Ishikawa (cell line): ENCODE measurements around the gene CHST11.

Source experiments
- CEBPB ChIP-seq: IDR thresholded peaks from 2 replicates; pipeline ENCODE4 v1.6.1; 2012
- CREB1 ChIP-seq: IDR thresholded peaks from 2 replicates; pipeline ENCODE4 v1.6.1; 2012; ENCODE audit warnings: low read depth
- EGR1 ChIP-seq: IDR thresholded peaks from 2 replicates; pipeline ENCODE4 v1.6.1; 2012
- EP300 ChIP-seq: IDR thresholded peaks from 2 replicates; pipeline ENCODE4 v1.6.1; 2012; ENCODE audit warnings: borderline replicate concordance
- FOXM1 ChIP-seq: IDR thresholded peaks from 2 replicates; pipeline ENCODE4 v1.6.1; 2012; ENCODE audit warnings: low read depth, borderline replicate concordance
- NFIC ChIP-seq: IDR thresholded peaks from 2 replicates; pipeline ENCODE4 v1.6.1; 2012
- RAD21 ChIP-seq: IDR thresholded peaks from 2 replicates; pipeline ENCODE4 v1.6.1; 2012; ENCODE audit warnings: low read depth
- TAF1 ChIP-seq: IDR thresholded peaks from 2 replicates; pipeline ENCODE4 v1.6.1; 2012; ENCODE audit warnings: low read depth, mild to moderate bottlenecking
- TCF12 ChIP-seq: IDR thresholded peaks from 2 replicates; pipeline ENCODE4 v1.6.1; 2012; ENCODE audit warnings: low read depth
- TEAD4 ChIP-seq: IDR thresholded peaks from 2 replicates; pipeline ENCODE4 v1.6.1; 2012
- USF1 ChIP-seq: IDR thresholded peaks from 2 replicates; pipeline ENCODE4 v1.6.1; 2012
- YY1 ChIP-seq: IDR thresholded peaks from 2 replicates; pipeline ENCODE4 v1.6.1; 2012; ENCODE audit warnings: low read depth
- ZBTB7A ChIP-seq: IDR thresholded peaks from 2 replicates; pipeline ENCODE4 v1.6.1; 2012; ENCODE audit warnings: low read depth
- TF ChIP-seq, protein P1 (sequence below): IDR thresholded peaks from 2 replicates; pipeline ENCODE4 v1.6.1; 2012; ENCODE audit warnings: low read depth, mild to moderate bottlenecking
- TF ChIP-seq, protein P2 (sequence below): IDR thresholded peaks from 2 replicates; pipeline ENCODE4 v1.6.1; 2012

The CHST11 gene

DNA sequence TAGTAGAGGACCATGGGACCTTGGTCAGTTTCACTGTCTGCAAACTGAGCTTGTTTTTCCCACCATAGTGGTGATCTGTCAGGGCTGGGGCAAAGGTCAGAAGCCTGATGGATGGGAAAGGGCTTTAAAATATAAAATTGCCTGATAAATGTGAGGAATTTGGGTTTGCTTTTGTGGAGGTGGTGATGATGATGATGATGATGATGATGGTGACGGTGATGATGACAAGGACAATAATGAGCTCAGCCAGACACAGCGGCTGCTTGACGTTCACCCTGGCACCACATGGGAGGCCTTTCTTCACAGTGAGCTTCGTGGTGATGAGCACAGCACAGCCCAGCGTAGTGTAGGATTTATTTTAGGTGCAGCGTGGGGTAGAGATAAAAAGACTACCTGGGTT is 257.6 kb downstream of the CHST11 start:
- TF ChIP-seq NFIC: no peak
- TF ChIP-seq USF1: no peak
- TF ChIP-seq, protein P1, sequence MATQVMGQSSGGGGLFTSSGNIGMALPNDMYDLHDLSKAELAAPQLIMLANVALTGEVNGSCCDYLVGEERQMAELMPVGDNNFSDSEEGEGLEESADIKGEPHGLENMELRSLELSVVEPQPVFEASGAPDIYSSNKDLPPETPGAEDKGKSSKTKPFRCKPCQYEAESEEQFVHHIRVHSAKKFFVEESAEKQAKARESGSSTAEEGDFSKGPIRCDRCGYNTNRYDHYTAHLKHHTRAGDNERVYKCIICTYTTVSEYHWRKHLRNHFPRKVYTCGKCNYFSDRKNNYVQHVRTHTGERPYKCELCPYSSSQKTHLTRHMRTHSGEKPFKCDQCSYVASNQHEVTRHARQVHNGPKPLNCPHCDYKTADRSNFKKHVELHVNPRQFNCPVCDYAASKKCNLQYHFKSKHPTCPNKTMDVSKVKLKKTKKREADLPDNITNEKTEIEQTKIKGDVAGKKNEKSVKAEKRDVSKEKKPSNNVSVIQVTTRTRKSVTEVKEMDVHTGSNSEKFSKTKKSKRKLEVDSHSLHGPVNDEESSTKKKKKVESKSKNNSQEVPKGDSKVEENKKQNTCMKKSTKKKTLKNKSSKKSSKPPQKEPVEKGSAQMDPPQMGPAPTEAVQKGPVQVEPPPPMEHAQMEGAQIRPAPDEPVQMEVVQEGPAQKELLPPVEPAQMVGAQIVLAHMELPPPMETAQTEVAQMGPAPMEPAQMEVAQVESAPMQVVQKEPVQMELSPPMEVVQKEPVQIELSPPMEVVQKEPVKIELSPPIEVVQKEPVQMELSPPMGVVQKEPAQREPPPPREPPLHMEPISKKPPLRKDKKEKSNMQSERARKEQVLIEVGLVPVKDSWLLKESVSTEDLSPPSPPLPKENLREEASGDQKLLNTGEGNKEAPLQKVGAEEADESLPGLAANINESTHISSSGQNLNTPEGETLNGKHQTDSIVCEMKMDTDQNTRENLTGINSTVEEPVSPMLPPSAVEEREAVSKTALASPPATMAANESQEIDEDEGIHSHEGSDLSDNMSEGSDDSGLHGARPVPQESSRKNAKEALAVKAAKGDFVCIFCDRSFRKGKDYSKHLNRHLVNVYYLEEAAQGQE: no peak
- no peak for TF ChIP-seq YY1
- TF ChIP-seq EGR1: no peak
- no peak for TF ChIP-seq EP300
- TF ChIP-seq FOXM1: no peak
- no peak for TF ChIP-seq TCF12
- TF ChIP-seq RAD21: no peak
- TF ChIP-seq ZBTB7A: no peak
- no peak for TF ChIP-seq TAF1
- no peak for TF ChIP-seq CEBPB
- TF ChIP-seq, protein P2, sequence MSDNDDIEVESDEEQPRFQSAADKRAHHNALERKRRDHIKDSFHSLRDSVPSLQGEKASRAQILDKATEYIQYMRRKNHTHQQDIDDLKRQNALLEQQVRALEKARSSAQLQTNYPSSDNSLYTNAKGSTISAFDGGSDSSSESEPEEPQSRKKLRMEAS: no peak
- no peak for TF ChIP-seq TEAD4
- TF ChIP-seq CREB1: no peak

DNA sequence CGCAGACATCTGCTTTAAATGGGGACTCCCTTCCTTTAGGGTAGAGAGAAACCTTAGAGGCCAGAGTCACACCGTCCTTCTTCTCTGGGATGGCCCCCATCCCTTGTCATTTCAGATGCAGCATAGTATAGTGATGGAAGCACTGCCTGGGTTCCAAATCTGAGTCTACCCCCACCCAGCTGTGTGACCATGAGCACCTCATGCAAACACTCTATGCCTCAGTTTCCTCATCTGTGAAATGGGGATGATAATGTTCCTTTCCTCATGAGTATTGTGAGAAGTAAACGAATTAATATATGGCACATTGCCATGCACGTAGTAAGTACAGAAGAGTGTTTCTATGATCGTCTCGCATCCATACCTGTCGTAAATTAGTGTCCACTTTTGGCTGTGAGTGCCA is 259.4 kb downstream of the CHST11 start:
- TF ChIP-seq, protein P1: no peak
- TF ChIP-seq NFIC (no peak), RAD21 (no peak), TCF12 (no peak), YY1 (no peak), ZBTB7A (no peak), EP300 (no peak), TAF1 (no peak), FOXM1 (no peak)
- TF ChIP-seq, protein P2: no peak

GRCh38 chr12:104718304-104718929 is 261.7 kb downstream of the CHST11 start:
- no peak for TF ChIP-seq NFIC

DNA sequence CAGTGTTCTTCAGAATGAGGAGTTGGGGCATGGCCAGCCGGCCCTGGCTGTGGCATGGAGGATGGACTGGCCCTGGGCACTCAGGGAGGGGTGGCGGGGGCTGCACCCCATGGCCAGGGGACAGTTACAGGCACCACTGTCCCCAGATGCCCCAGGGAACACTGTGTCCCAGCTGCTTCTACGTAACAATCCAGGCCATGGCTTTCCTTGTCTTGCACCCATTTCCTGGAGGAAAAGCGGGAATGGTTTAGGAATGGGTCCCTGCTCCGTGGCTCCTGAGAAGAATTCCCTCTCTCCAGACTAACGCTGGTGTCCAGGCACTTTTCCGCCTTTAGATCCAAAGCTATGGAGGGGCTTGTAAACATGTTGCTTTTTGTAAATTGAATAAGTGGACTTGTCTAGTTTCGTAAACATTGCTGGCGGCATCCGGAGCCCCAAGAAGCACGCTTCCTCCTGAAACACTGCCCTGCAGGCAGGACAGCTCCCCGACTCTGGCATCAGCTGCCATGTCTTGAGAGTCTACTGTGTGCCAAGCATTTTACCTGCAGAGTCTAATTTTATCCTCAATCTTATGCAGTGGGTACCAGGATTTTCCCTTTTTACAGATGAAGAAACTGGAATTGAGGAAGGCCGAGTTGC is 263.1 kb downstream of the CHST11 start:
- TF ChIP-seq USF1: no peak
- TF ChIP-seq ZBTB7A: no peak
- TF ChIP-seq, protein P2: no peak
- no peak for TF ChIP-seq TCF12
- TF ChIP-seq, protein P1: no peak
- TF ChIP-seq YY1: no peak
- no peak for TF ChIP-seq RAD21
- TF ChIP-seq EGR1: no peak
- no peak for TF ChIP-seq FOXM1
- no peak for TF ChIP-seq CEBPB
- no peak for TF ChIP-seq TEAD4
- no peak for TF ChIP-seq TAF1
- no peak for TF ChIP-seq CREB1
- TF ChIP-seq NFIC: no peak
- TF ChIP-seq EP300: no peak
